Peyer's patch (tissue), 4 donors: ENCODE results near the gene DNER. TPM values are rescaled to one million over a fixed set of nuclear protein-coding genes. Genes with fewer than 3 reads are reported as not detected.
"Not testable (repeated sequence)": the region's sequence is repeated elsewhere in the genome, so short reads cannot be mapped to it uniquely, and the experiment has no call there.

Experiments
- DNase-seq, 3 donors: peaks; one replicate each; pipeline ENCODE4 v3.0.0-alpha.2; 2017 to 2019
- H3K27ac ChIP-seq, 4 donors: fragments of 200-600 bp; sonication (generic); one replicate each; pipeline ENCODE4 v1.5.1; 2016 to 2019
- H3K27me3 ChIP-seq, 2 donors: fragments of 200-600 bp; sonication (generic); one replicate each; pipeline ENCODE4 v1.5.1; 2019
- H3K36me3 ChIP-seq, 3 donors: fragments of 200-600 bp; sonication (generic); one replicate each; pipeline ENCODE4 v1.5.1; 2016 to 2019
- H3K4me1 ChIP-seq, 4 donors: fragments of 200-600 bp; sonication (generic); one replicate each; pipeline ENCODE4 v1.5.1; 2016 to 2019
- H3K4me3 ChIP-seq, 4 donors: fragments of 200-600 bp; sonication (generic); 1 replicate in 3 of 4; 2 replicates in 1 of 4; pipeline ENCODE4 v1.5.1; 2016 to 2019; ENCODE audit warnings: mild to moderate bottlenecking in 1 of 4
- H3K9me3 ChIP-seq, 4 donors: fragments of 200-600 bp; sonication (generic); one replicate each; pipeline ENCODE4 v1.5.1; 2016 to 2019; ENCODE audit warnings: mild to moderate bottlenecking in 1 of 4
- POLR2A ChIP-seq, 2 donors: fragments of 450-650 bp; IDR thresholded peaks; one replicate each; pipeline ENCODE4 v1.5.1; 2017; ENCODE audit warnings: antibody characterized with exemption in 2 of 2, mild to moderate bottlenecking in 2 of 2, moderate library complexity in 2 of 2
- total RNA-seq, 4 donors: library from RNA; depleted of rRNA; stranded (reverse); fragments of >200 nt; gene quantifications; one replicate each; pipeline ENCODE4 v1.1.0, GENCODE V29; 2016
- TF ChIP-seq, protein P1 (sequence below), 6 experiments: fragments of 450-650 bp in 4 of 6; fragments of 200-600 bp in 2 of 6; sonication (generic) in 1 of 6; IDR thresholded peaks; one replicate each; pipeline ENCODE4 v1.5.1; 2017 to 2019; ENCODE audit warnings: antibody characterized with exemption in 6 of 6, mild to moderate bottlenecking in 3 of 6, moderate library complexity in 1 of 6

Gene DNER
- total RNA-seq, 4 donors from 2014 or later = 0.35 to 2.5 (median 1.3) TPM; not detected in 1

DNA sequence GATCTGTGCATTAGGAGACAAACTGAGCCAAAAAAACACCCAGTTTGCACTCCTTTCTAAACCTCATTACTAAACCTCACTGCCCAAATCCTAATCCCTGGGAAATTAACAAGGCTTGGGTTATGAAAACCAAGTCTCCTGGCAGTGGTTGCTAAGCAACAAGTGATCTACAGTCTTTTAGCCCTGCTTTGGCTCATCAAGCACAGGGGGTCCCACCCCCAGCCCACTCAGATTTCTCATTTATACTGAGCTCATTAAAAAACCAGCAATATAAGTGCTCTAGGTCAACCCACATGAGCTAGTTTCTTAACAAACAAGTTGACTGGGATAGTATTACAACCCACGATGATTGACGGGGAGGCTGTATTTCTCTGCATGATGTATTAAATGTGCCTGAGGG is 18.4 kb downstream of the DNER start:
- TF ChIP-seq, protein P1, sequence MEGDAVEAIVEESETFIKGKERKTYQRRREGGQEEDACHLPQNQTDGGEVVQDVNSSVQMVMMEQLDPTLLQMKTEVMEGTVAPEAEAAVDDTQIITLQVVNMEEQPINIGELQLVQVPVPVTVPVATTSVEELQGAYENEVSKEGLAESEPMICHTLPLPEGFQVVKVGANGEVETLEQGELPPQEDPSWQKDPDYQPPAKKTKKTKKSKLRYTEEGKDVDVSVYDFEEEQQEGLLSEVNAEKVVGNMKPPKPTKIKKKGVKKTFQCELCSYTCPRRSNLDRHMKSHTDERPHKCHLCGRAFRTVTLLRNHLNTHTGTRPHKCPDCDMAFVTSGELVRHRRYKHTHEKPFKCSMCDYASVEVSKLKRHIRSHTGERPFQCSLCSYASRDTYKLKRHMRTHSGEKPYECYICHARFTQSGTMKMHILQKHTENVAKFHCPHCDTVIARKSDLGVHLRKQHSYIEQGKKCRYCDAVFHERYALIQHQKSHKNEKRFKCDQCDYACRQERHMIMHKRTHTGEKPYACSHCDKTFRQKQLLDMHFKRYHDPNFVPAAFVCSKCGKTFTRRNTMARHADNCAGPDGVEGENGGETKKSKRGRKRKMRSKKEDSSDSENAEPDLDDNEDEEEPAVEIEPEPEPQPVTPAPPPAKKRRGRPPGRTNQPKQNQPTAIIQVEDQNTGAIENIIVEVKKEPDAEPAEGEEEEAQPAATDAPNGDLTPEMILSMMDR (IDR thresholded peaks at IDR 0.05) = no peak
- no peak for TF ChIP-seq POLR2A (IDR thresholded peaks at IDR 0.05)
- no peaks in the 10 kb centered on the region for H3K9me3 ChIP-seq
- no peaks in the 10 kb centered on the region for H3K36me3 ChIP-seq
- no peak overlapping the region for H3K27ac ChIP-seq
- H3K4me1 ChIP-seq = no peaks in the 10 kb centered on the region
- DNase-seq = no peak
- H3K4me3 ChIP-seq = no peak overlapping the region
- H3K27me3 ChIP-seq = no peaks in the 10 kb centered on the region

DNA sequence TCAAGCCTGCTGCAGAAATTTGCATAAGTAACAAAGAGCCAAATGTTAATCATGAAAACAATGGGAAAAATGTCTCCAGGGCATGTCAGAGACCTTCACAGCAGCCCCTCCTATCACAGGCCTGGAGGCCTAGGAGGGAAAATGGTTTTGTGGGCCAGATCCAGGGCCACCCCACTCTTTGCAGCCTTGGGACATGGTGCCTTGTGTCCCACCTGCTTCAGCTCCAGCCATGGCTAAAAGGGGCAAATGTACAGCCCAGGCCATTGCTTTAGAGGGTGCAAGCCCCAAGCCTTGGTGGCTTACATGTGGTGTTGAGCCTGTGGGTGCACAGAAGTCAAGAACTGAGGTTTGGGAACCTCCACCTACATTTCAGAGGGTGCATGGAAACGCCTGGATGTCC is 20.5 kb downstream of the DNER start:
- not testable (repeated sequence) for H3K36me3 ChIP-seq, H3K9me3 ChIP-seq, H3K4me3 ChIP-seq, H3K4me1 ChIP-seq, DNase-seq, H3K27ac ChIP-seq, H3K27me3 ChIP-seq

DNA sequence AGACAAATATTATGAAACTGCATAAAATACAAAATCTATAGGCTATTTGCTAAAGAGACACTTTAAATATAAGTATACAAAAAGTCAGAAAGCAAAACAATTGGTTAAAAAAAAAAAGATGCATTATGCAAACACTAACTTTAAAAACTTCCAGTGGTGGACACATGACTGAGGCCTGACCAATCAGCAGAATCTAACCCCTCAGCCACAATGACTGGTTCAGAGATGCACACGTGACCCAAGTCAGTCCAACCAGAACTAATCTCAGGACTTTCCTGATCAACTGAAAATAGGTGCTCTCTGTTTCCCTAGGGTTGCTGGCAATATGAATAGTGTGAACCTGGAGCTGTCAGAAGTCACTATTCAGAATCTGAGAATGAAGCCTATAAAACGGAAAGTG is 22.7 kb downstream of the DNER start:
- Histone ChIP-seq H3K27ac (no peak overlapping the region), H3K36me3 (no peaks in the 10 kb centered on the region)

GRCh38 chr2:229689307-229689839 is 25.0 kb downstream of the DNER start:
- Histone ChIP-seq H3K9me3 (no peaks in the 10 kb centered on the region), H3K27ac (no peak overlapping the region), H3K4me1 (no peaks in the 10 kb centered on the region), H3K36me3 (no peaks in the 10 kb centered on the region), H3K4me3 (no peak overlapping the region), H3K27me3 (no peaks in the 10 kb centered on the region)
- DNase-seq = no peak
- TF ChIP-seq POLR2A (IDR thresholded peaks at IDR 0.05) = no peak
- TF ChIP-seq, protein P1 (IDR thresholded peaks at IDR 0.05) = no peak

More for the DNA sequence above, 22.7 kb downstream of the DNER start:
- no peaks in the 10 kb centered on the region for H3K9me3 ChIP-seq
- H3K4me3 ChIP-seq = no peak overlapping the region
- DNase-seq = no peak
- no peaks in the 10 kb centered on the region for H3K27me3 ChIP-seq
- no peak for TF ChIP-seq POLR2A (IDR thresholded peaks at IDR 0.05)
- TF ChIP-seq, protein P1 (IDR thresholded peaks at IDR 0.05) = no peak
- H3K4me1 ChIP-seq = no peaks in the 10 kb centered on the region

DNA sequence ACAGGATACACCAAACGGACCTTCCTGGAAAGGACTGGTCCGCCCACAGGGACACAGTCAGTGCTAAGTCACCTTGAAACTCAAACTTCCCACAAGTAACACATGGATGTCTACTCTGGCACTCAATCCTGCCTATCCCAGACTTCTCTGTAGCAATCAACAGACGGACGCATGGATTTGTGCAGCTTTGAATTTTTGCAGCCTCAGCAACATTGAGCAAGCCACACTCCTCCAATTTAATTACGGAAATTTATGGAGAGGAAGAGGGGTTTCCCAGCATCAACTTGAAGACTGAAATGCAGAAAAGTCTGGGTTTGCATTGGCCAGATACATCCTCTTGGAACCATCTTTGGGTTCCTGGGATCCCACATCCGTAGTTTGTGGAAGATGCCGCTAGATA is 26.2 kb downstream of the DNER start:
- no peaks in the 10 kb centered on the region for H3K4me1 ChIP-seq
- no peaks in the 10 kb centered on the region for H3K36me3 ChIP-seq
- no peaks in the 10 kb centered on the region for H3K9me3 ChIP-seq
- H3K27ac ChIP-seq = no peak overlapping the region
- no peaks in the 10 kb centered on the region for H3K27me3 ChIP-seq
- TF ChIP-seq, protein P1 (IDR thresholded peaks at IDR 0.05) = no peak
- no peak for TF ChIP-seq POLR2A (IDR thresholded peaks at IDR 0.05)
- DNase-seq = no peak
- no peak overlapping the region for H3K4me3 ChIP-seq

DNA sequence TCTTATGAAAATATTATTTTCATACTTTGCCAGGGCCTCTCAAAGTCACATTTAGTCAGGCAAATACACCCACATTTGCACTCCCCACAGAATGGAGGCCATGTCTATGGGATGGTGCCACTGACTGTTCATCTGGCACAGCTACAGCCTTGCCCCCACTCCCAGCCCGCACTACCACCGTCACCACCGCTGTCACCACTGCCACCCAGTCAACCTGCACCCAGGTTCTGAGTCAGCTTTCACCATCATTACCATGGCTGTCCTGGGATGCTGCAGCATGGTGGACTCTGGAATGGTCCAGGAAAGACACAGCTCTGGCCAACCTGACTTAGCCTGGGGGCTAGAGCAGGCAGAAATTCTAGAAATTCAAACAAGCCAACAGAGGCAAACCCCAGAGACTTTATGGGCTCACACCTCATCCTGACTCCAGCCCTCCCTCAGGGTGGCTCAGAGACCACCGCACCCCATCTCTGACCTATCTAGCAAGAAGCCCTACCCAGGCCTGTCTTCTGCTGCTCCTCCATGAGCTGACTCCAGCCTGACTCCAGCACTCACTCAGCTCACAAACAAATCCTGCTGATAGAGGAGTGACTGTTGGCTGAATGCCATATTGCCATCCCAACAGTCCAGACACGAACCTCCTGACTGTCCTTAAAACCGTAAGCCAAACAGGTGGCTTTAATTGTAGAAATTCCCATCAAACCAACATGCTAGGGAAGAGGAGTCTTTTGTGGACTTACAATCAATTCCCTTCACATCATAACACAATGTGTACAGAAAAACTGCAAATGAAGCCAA is 28.0 kb downstream of the DNER start:
- DNase-seq = no peak
- Histone ChIP-seq H3K27me3 (no peaks in the 10 kb centered on the region), H3K9me3 (no peaks in the 10 kb centered on the region), H3K27ac (no peak overlapping the region), H3K36me3 (no peaks in the 10 kb centered on the region), H3K4me3 (no peak overlapping the region), H3K4me1 (no peaks in the 10 kb centered on the region)
- TF ChIP-seq POLR2A (IDR thresholded peaks at IDR 0.05) = no peak
- TF ChIP-seq, protein P1 (IDR thresholded peaks at IDR 0.05) = no peak
